GM12801 (cell line): Measurements from ENCODE around the gene RABEP2.

Experiments
- TF ChIP-seq, protein P1 (sequence below): IDR thresholded peaks from one replicate; pipeline ENCODE4 v1.5.1; 2011; ENCODE audit warnings: control low read depth; ENCODE audit not compliant: insufficient read length; ENCODE audit errors: extremely low read depth

The RABEP2 gene

DNA sequence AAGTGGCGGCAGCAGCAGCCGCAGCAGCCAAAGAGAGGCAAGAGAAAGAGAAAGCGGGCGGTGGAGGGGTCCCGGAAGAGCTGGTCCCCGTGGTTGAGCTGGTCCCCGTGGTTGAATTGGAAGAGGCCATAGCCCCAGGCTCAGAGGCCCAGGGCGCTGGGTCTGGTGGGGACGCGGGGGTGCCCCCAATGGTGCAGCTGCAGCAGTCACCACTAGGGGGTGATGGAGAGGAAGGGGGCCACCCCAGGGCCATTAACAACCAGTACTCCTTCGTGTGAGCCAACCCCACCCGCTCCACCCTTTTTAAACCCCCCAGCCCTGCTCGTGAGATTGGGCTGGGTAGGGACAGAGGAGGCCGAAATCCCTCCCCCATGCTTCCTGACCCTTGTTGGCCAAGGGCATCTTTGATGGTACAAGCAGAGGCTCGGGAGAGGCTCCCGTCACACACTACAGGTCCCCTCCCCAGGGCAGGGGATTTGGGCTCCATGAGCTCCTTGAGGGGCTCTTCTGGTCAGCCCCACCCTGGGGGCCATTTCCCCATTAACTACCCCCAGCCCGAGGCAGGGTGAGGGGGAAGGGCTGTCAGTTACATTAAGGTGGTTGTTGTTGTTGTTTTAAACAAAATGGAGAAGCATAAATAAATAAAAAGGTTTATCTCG lies 51.4 kb downstream of the RABEP2 start:
- TF ChIP-seq, protein P1, sequence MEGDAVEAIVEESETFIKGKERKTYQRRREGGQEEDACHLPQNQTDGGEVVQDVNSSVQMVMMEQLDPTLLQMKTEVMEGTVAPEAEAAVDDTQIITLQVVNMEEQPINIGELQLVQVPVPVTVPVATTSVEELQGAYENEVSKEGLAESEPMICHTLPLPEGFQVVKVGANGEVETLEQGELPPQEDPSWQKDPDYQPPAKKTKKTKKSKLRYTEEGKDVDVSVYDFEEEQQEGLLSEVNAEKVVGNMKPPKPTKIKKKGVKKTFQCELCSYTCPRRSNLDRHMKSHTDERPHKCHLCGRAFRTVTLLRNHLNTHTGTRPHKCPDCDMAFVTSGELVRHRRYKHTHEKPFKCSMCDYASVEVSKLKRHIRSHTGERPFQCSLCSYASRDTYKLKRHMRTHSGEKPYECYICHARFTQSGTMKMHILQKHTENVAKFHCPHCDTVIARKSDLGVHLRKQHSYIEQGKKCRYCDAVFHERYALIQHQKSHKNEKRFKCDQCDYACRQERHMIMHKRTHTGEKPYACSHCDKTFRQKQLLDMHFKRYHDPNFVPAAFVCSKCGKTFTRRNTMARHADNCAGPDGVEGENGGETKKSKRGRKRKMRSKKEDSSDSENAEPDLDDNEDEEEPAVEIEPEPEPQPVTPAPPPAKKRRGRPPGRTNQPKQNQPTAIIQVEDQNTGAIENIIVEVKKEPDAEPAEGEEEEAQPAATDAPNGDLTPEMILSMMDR = no peak

DNA sequence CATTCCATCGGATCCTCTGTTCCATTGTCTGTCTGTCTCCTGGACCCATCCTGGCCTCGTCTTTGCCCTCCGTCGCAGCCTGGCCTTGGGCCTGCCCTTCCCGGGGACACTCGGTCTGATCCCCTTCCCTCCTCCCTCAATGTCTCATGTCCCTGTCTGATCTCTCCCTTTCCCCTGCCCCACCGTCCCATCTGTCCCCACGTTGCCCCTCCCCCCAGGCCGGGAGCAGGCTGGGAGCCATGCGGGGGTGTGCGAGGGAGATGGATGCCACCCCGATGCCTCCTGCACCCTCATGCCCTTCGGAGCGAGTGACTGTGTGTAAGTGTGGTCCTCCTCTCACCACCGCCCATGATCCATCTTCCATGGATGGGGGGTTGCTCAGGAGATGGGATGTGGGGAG lies 52.1 kb downstream of the RABEP2 start:
- TF ChIP-seq, protein P1 = no peak

DNA sequence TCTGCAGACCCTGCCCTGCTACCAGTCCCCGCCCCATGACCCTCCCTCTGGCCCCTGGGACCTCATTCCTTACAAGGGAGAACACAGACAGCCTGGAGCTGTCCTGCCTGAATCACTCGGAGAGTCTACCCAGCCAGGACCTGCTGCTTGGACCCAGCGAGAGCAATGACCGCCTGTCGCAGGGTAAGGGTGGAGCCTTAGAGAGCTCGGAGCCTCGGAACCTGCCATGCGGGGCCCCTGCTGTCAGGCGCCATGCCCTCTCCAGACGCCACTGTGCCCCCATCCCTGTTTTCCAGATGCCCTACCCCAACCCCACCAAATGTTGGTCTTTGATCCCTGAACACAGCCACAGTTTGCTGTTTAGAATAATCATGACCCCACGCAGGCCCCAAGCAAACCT lies 55.8 kb downstream of the RABEP2 start:
- TF ChIP-seq, protein P1 = no peak

DNA sequence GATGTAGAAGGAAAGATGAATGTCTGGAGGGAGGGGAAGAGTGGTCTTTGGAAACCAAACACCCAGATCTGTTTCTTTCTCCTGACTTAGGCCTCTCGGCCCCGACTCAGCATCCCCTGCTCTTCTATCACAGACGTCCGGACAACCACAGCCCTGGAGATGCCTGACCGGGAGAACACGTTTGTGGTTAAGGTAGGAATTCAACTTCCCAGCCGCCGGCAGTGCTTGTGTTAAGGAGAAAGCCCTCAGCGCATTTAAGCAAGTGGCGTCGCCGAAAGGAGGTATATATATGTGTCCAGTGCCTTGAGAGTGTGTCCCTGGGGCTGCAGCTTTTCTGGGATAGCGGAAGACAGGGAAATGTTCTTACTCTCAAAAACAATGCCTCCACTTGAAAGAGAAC lies 57.8 kb downstream of the RABEP2 start:
- TF ChIP-seq, protein P1 = no peak

DNA sequence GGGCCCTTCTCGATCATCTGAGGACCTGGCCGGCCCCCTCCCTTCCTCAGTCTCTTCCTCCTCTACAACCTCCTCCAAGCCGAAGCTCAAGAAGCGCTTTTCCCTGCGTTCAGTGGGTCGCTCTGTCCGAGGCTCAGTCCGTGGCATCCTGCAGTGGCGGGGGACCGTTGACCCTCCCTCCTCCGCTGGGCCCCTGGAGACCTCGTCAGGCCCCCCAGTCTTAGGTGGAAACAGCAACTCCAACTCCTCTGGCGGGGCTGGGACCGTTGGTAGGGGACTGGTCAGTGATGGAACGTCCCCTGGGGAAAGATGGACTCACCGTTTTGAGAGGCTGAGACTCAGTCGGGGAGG lies 58.6 kb downstream of the RABEP2 start:
- TF ChIP-seq, protein P1 = no peak

DNA sequence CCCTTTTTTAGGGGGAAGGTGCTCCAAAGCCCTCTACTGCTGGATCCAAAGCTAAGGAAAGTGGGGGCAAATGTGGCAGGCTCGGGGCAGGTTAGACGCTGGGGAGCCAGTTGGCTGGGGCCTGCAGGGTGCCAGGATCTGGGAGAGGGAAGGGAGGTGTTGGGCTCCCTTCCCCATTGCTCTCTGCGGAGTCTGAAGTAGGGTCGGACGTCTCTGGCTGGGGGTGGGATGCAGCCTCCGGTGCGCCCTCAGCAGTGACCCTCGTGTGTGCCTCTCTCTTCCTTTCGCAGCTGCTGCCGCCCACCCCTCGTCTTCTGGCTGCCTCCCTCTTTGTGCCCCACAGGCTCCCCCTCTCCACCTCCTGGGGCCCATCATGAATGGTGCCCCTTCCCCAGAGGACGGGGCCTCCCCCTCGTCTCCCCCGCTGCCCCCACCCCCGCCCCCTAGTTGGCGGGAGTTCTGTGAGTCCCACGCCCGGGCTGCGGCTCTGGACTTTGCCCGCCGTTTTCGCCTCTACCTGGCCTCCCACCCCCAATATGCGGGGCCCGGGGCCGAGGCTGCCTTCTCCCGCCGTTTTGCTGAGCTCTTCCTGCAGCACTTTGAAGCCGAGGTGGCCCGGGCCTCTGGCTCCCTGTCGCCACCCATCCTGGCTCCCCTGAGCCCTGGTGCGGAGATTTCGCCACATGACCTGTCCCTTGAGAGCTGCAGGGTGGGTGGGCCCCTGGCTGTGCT lies 59.1 kb downstream of the RABEP2 start:
- TF ChIP-seq, protein P1 = no peak

DNA sequence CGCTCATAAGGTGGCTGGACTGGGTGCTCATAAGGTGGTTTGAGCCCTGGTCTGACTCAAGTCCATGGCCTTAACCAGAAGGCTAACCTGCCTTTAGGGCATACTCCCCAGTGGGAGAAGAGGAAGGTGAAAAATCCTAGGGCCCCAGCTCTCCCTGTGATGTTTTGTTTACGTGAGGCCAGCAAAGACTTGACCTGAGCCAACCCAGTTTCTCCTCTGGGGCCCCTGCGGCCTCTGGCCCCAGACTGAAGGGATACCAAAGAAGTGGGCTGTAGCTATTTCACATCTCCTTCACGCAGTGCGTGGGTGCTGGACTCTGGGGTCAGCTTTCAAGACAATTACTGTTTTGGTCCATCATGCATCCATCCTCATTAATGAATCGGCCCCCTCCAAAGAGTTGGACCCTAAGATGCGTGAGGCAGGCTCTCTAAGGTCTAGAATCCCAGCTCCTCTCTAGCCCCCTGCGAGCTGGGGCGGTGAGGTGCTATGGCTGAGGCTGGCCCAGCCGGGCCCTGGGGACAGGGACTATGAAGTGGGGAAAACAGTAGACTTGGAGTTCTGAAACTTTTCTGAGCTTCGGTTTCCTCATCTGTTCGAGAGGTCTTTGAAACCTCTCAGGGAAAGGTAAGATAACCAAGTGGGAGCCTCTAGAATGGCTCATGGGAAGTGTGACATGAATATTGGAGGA lies 59.9 kb downstream of the RABEP2 start:
- TF ChIP-seq, protein P1 = no peak
